Dendritic cell treated with granulocyte-macrophage colony-stimulating factor and Interleukin-4, amounts not matched to agents 40 ng/mL and 50 ng/mL, for 4 days (primary cell): Measurements from ENCODE around the gene RMRP.

Experiments
- H3K27ac Mint-ChIP-seq: one replicate; pipeline ENCODE4 v1.8.0; 2022; ENCODE audit warnings: mild to moderate bottlenecking, mixed read lengths
- H3K27me3 Mint-ChIP-seq: one replicate; pipeline ENCODE4 v1.8.0; 2022; ENCODE audit warnings: mild to moderate bottlenecking, mixed read lengths
- H3K36me3 Mint-ChIP-seq: one replicate; pipeline ENCODE4 v1.8.0; 2022; ENCODE audit warnings: low read depth, mixed read lengths
- H3K4me1 Mint-ChIP-seq: one replicate; pipeline ENCODE4 v1.8.0; 2022; ENCODE audit warnings: low read depth, mixed read lengths
- H3K4me3 Mint-ChIP-seq: one replicate; pipeline ENCODE4 v1.8.0; 2022; ENCODE audit warnings: mild to moderate bottlenecking, moderate library complexity, mixed read lengths
- H3K9me3 Mint-ChIP-seq: one replicate; pipeline ENCODE4 v1.8.0; 2022; ENCODE audit warnings: mixed read lengths
- intact Hi-C: fragments of 100-400 bp; cut with micrococcal nuclease; formaldehyde crosslinking; loops from one replicate; pipeline ENCODE4 v1.15.0; 2022

The RMRP gene

DNA sequence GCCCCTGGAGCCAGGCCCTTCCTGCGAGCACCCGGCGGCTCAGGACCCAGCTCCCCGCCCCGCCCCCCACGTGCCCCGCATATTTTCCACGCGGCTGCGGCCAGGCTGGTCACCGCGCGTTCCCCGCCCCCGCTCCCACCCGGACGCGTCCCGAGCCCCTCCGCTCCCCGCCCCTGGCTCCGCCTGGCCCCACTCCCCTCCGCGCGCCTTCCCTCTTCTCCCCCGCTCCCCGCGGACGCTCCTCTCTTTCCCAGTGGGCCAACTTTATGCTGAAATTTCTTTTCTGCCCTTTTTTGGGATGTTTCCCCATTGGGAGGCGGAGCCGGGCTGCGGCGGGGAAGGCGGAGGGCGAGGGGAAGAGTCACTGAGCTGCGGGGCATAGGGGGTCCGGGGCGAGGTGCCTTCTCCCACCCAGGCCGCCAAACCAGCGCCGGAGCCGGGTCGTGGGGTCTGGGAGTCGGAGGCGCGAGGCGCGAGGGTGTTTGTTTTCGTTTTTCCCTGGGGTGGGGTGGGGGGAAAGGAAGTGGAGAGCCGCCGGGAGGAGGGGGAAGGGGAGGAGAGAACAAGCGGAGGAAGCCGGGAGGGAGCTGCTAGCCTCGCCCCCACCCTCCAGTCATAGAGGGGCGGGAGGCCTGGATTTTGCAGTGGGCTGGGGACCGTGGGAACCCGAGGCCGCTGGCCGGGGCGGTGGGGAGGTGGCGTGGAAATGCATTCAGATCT lies 33.0 kb upstream of the RMRP start:
- Mint-ChIP-seq H3K36me3 (peaks cover 7% of the 10 kb centered on the region), H3K27me3 (peaks cover 18% of the 10 kb centered on the region), H3K4me1 (peaks cover 37% of the 10 kb centered on the region), H3K27ac (peak overlapping the region; percentile 83), H3K4me3 (peak overlapping the region; percentile 86), H3K9me3 (no peaks in the 10 kb centered on the region)
- intact Hi-C loops = loop anchor here (5.0 kb wide), 1 partner anchor 43 kb away; no protein-coding TSS in a partner anchor

- Mint-ChIP-seq H3K9me3 (no peaks in the 10 kb centered on the region), H3K36me3 (peaks cover 11% of the 10 kb centered on the region), H3K4me1 (peaks cover 37% of the 10 kb centered on the region), H3K27ac (peak overlapping the region; percentile 83), H3K4me3 (peak overlapping the region; percentile 86), H3K27me3 (peaks cover 18% of the 10 kb centered on the region)
- intact Hi-C loops = loop anchor here (5.0 kb wide), 1 partner anchor 43 kb away; no protein-coding TSS in a partner anchor
These were observed 32.4 kb upstream of the RMRP start for GRCh38 chr9:35690294-35690613.

DNA sequence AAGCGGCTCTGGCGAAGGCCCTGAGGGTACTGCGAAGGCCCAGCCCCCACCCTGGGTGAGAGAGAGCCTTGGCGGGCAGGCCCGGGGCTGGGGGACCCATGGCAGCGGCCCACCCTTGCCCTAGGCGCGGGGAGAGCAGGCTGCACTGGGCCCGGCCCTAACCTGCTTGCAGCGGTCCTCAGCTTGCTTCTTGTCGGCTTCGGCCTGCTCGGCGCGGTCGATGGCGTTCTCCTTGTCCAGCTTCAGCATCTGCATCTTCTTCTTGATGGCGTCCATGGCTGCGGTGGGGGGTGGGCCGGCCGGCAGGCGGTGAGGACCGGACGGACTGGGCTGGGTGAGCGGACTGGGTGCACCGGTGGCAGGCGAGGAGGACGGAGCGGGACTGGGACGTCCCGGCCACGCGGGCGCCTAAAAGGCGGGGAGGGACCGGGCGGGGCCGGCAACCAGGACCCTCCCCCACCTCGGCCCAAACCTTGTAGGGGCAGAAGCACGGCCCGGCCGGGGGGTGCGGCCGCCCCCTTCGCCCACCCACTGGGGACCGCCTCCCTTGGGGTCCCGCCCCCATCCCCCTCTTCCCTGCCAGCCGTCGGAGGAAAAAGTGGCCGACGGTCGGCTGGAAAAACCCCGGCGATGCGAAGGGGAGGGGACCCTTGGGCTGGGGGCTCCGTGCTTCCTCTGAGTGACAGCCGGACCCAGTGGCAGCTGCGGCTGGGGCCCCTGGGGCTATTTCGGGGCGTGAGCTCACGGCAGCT lies 31.9 kb upstream of the RMRP start, which contains the start of gene TPM2:
Gene TPM2, minus strand, starts transcription at position 384 of the 752 bp plus-strand sequence. Its CDS starts 108 bp downstream, at position 276.
- Mint-ChIP-seq H3K36me3 (peaks cover 13% of the 10 kb centered on the region), H3K9me3 (no peaks in the 10 kb centered on the region), H3K4me1 (peaks cover 37% of the 10 kb centered on the region), H3K27me3 (peaks cover 18% of the 10 kb centered on the region), H3K4me3 (peak within 1 kb of the TSS; percentile 86), H3K27ac (peak within 1 kb of the TSS; percentile 83)
- intact Hi-C loops = loop anchor here (5.0 kb wide), 1 partner anchor 42 kb away; no protein-coding TSS in a partner anchor

DNA sequence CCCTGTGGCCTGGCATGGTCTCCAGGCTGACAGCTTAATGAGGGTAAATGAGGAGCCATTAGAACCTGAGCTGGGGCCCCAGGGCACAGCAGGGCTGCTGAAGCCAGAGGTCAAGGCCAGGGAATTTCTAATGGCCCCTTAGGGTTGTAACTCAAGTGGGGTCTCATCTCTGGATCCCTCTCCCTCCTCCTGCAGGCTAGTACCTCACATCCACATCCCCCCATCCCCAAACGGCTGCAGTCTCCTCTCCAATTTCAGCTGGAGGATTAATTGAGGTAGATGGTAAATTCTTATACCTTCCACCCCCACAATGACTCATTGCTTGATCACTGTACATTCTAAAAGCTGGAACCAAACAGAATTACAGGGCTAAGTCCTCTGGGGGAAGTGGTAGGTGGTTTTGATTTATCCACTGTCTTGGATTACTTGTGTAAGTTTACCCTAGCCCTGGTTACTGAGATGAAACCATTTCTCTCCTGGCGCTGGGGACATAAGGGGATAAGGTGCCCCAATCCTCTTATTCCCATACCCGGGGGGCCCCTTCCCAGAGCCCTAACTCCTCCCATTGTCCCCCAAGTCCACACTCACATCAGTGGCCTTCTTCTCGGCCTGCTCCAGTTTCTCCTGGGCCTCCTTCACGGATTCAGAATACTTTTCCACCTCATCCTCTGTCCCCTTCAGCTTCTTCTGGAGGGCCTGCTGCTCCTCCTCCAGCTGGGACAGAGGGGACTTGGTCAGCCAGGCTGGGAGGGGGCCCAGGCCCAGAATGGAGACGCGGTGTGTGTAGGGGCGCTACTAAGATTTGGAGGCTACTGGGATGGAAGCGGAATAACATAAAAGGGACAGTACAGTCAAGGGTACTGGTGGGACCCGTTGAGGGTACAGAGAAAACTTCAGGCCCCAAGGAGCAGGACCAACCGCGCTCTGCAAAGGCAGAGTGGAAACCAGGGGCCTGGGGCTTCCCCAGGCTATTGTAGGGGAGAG lies 31.0 kb upstream of the RMRP start:
- Mint-ChIP-seq H3K27me3 (peaks cover 18% of the 10 kb centered on the region), H3K4me1 (peaks cover 37% of the 10 kb centered on the region), H3K36me3 (peaks cover 13% of the 10 kb centered on the region), H3K4me3 (peak overlapping the region; percentile 42), H3K9me3 (no peaks in the 10 kb centered on the region), H3K27ac (peak overlapping the region; percentile 12)
- intact Hi-C loops = no loop called here

DNA sequence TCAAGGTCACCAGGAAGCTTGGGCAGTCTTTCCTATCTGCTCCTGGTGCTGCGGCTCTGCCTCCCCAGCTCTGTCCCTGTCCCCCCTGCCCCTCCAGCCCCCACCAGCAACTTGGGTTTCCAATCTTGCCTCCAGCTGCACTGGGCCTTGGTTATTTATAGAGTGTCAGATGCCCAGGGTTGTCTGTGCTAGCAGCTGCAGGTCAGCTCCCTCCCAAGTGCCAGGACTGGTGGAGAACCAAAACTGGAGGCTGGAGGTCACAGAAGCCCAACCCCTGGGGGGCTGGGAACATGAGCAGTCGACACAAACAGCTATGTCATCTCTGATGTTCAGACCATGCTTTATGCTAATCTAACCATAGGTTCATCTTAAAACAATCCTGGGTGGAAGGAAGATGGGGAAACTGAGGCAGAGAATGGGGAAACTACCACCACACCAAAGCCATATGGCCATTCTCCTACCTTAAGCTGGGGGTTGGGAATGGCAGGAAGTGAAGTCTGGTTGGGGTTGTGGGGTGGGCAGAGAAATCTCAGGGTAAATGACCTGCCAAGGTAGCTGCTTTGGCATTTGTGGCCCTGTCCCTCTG lies 30.2 kb upstream of the RMRP start:
- Mint-ChIP-seq H3K4me3 (no peak overlapping the region), H3K27ac (no peak overlapping the region), H3K9me3 (no peaks in the 10 kb centered on the region), H3K36me3 (peaks cover 13% of the 10 kb centered on the region), H3K4me1 (peaks cover 37% of the 10 kb centered on the region), H3K27me3 (peaks cover 19% of the 10 kb centered on the region)
- intact Hi-C loops = no loop called here

- no peak overlapping the region for H3K4me3 Mint-ChIP-seq
- intact Hi-C loops = no loop called here
- H3K27me3 Mint-ChIP-seq = peaks cover 24% of the 10 kb centered on the region
- H3K4me1 Mint-ChIP-seq = peaks cover 42% of the 10 kb centered on the region
- no peak overlapping the region for H3K27ac Mint-ChIP-seq
- no peaks in the 10 kb centered on the region for H3K9me3 Mint-ChIP-seq
- peaks cover 13% of the 10 kb centered on the region for H3K36me3 Mint-ChIP-seq
These were observed 29.5 kb upstream of the RMRP start for GRCh38 chr9:35687306-35687705.

DNA sequence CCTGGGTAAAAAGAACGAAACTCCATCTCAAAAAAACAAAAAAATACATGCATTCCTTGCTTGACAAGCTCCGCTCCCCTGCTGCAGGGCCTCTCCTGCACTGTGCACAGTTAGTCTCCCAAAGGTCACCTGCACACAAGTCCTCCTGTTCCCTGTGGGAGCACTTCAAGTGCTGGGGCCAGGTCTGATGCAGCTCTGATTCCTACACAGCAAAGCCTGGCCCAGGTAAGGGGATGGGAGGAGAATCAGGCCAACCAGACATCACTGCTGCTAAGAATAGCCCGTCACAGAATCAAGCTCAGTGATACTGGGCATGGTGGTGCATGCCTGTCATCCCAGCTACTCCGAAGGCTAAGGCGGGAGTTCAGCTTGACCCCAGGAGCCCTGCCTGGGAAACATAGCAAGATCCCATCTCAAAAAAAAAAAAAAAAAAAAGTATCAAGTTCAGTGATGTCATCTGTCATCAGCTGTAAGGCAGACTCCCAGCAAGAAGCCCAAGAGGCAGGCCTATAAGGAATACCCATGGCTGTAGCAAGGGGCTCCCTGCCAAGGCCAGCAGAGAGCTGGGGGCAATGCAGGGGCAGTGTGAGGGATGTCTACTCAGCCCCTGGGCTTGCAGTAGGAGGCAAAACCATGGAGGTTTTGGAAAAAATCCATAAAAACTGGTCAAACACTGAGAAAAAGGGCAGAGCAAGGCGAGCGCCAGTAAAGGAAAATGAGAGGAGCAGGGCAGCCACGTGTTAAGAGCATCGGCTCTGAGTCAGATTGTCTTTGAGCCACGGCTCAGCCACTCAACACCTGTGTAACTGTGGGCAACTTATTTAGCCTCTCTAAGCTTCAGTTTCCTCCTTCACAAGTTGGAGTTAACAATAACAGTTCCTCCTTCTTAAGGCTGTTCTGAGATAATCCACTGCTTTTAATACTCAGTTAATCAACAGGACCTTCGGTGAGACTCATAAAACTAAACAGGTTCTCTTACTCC lies 28.7 kb upstream of the RMRP start:
- Mint-ChIP-seq H3K4me1 (peaks cover 41% of the 10 kb centered on the region), H3K27ac (no peak overlapping the region), H3K4me3 (no peak overlapping the region), H3K36me3 (peaks cover 13% of the 10 kb centered on the region), H3K9me3 (no peaks in the 10 kb centered on the region), H3K27me3 (peaks cover 24% of the 10 kb centered on the region)
- intact Hi-C loops = no loop called here

DNA sequence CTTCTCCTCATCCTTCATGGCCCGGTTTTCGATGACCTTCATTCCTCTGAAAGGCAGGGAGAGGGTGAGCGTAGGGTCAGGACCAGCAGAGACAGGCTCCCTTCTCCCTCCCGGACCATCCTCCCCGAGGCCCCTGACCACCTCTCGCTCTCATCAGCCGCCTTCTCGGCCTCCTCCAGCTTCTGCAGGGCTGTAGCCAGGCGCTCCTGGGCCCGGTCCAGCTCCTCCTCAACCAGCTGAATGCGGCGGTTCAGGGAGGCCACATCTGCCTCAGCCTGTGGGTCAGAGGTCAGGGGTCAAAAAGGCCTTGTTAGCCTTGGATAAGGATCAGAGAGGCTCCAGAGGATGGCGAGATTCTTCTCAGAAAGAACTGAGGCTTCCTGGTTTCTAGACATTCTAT lies 27.7 kb upstream of the RMRP start:
- intact Hi-C loops = no loop called here
- H3K9me3 Mint-ChIP-seq = no peaks in the 10 kb centered on the region
- peaks cover 23% of the 10 kb centered on the region for H3K27me3 Mint-ChIP-seq
- H3K4me1 Mint-ChIP-seq = peaks cover 31% of the 10 kb centered on the region
- H3K36me3 Mint-ChIP-seq = peaks cover 8% of the 10 kb centered on the region
- H3K4me3 Mint-ChIP-seq = no peak overlapping the region
- H3K27ac Mint-ChIP-seq = no peak overlapping the region

DNA sequence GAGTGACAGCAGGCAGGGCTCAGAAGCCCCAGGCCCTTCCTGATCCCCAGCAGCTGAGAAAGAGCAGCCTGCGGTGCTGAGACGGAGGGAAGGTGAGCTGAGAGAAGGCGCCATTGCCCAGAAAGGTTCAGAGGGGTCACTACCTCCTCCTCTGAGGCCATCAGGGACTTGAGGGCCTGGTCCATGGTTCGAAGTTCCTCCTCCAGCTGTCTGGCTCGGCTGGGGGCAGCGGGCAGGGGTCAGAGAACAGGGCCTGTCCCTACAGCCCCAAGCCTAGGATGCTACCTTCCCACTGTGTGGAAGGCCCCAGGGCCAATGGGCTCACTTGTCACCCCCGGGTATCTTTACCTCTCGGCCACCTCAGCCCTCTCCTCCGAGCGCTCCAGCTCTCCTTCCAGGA lies 27.1 kb upstream of the RMRP start:
- Mint-ChIP-seq H3K9me3 (no peaks in the 10 kb centered on the region), H3K4me1 (peaks cover 30% of the 10 kb centered on the region), H3K27ac (no peak overlapping the region), H3K27me3 (peaks cover 21% of the 10 kb centered on the region), H3K4me3 (no peak overlapping the region), H3K36me3 (peaks cover 7% of the 10 kb centered on the region)
- intact Hi-C loops = no loop called here

GRCh38 chr9:35683323-35683722 lies 25.5 kb upstream of the RMRP start:
- Mint-ChIP-seq H3K36me3 (peaks cover 7% of the 10 kb centered on the region), H3K4me1 (peaks cover 16% of the 10 kb centered on the region), H3K27ac (no peak overlapping the region), H3K9me3 (no peaks in the 10 kb centered on the region), H3K27me3 (peaks cover 21% of the 10 kb centered on the region), H3K4me3 (no peak overlapping the region)
- intact Hi-C loops = no loop called here

- no peaks in the 10 kb centered on the region for H3K9me3 Mint-ChIP-seq
- H3K4me3 Mint-ChIP-seq = no peak overlapping the region
- peaks cover 18% of the 10 kb centered on the region for H3K27me3 Mint-ChIP-seq
- H3K36me3 Mint-ChIP-seq = peaks cover 7% of the 10 kb centered on the region
- no peak overlapping the region for H3K27ac Mint-ChIP-seq
- peaks cover 16% of the 10 kb centered on the region for H3K4me1 Mint-ChIP-seq
- intact Hi-C loops = no loop called here
These were observed 24.9 kb upstream of the RMRP start for GRCh38 chr9:35682520-35683315.

GRCh38 chr9:35682051-35682450 lies 24.2 kb upstream of the RMRP start:
- H3K4me1 Mint-ChIP-seq = peaks cover 11% of the 10 kb centered on the region
- no peak overlapping the region for H3K27ac Mint-ChIP-seq
- H3K4me3 Mint-ChIP-seq = no peak overlapping the region
- H3K27me3 Mint-ChIP-seq = peaks cover 17% of the 10 kb centered on the region
- H3K9me3 Mint-ChIP-seq = no peaks in the 10 kb centered on the region
- peaks cover 7% of the 10 kb centered on the region for H3K36me3 Mint-ChIP-seq
- intact Hi-C loops = no loop called here
